Activated naive CD4-positive, alpha-beta T cell treated with anti-CD3 and anti-CD28 coated beads for 36 hours (primary cell): ENCODE results near the gene CSDE1. TPM values are rescaled to one million over a fixed set of nuclear protein-coding genes. Genes with fewer than 3 reads are reported as not detected.

Source experiments
- CTCF ChIA-PET: fragments of 350-600 bp; sonication (Branson Sonifier 250); formaldehyde crosslinking; loops from one replicate; lab custom pipeline; 2021; ENCODE audit warnings: antibody characterized with exemption; lab: Charles Lee
- DNase-seq: peaks from one replicate; pipeline ENCODE4 v3.0.0-alpha.2; 2020
- H3K27ac Mint-ChIP-seq: one replicate; pipeline ENCODE4 v1.8.0; 2021; ENCODE audit warnings: mild to moderate bottlenecking, mixed read lengths
- H3K27me3 Mint-ChIP-seq: one replicate; pipeline ENCODE4 v1.8.0; 2021; ENCODE audit warnings: low read depth, mixed read lengths
- H3K36me3 Mint-ChIP-seq: one replicate; pipeline ENCODE4 v1.8.0; 2021; ENCODE audit warnings: low read depth, mixed read lengths
- H3K4me1 Mint-ChIP-seq: one replicate; pipeline ENCODE4 v1.8.0; 2021; ENCODE audit warnings: low read depth, mixed read lengths
- H3K4me3 Mint-ChIP-seq: one replicate; pipeline ENCODE4 v1.8.0; 2021; ENCODE audit warnings: mild to moderate bottlenecking, moderate library complexity, mixed read lengths
- H3K9me3 Mint-ChIP-seq: one replicate; pipeline ENCODE4 v1.8.0; 2021; ENCODE audit warnings: mixed read lengths
- intact Hi-C: fragments of 100-400 bp; cut with micrococcal nuclease; formaldehyde crosslinking; loops from one replicate; pipeline ENCODE4 v1.15.1; 2023
- total RNA-seq, 2 experiments: library from RNA; stranded (reverse); gene quantifications; one replicate each; pipeline ENCODE4 v1.2.3, GENCODE V29; 2021

Gene CSDE1
- total RNA-seq, 2 experiments from 2014 or later, result 533 to 579 TPM

DNA sequence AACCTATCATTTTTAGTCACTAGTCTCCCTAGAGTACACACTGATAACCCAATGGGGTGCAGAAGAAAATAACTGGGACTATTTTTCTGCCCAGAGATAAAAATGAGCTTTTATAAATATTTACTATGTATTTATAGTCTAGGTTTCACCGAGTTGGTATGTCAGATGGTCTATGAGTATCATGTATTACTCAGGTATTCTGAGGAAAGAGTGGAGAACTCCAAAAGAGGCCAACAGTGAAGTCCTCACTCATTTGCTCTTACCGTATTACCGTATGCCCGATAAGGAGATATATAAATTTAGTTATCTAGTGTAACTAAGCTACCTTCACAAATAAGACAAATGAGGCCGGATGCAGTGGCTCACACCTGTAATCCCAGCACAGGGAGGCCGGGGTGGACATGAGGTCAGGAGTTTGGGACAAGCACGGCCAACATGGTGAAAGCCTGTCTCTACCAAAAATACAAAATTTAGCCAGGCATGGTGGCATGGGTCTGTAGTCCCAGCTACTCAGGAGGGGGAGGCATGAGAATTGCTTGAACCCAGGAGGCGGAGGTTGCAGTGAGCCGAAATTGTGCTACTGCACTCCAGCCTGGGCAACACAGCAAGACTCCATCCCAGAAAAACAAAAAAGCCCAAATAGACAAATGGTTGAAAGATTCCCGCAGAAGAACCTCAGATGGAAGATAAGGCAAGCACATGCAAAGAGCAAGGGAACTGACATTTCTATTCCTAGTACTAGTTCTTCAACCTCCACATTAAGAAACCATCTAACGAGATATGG lies 15.6 kb downstream of the CSDE1 start:
- Mint-ChIP-seq H3K27ac (no peak overlapping the region), H3K4me3 (no peak overlapping the region), H3K4me1 (peaks cover 53% of the 10 kb centered on the region), H3K36me3 (peaks cover 39% of the 10 kb centered on the region), H3K9me3 (no peaks in the 10 kb centered on the region), H3K27me3 (no peaks in the 10 kb centered on the region)
- intact Hi-C loops, result no loop called here
- CTCF ChIA-PET, result no interaction called here
- DNase-seq, result no peak

DNA sequence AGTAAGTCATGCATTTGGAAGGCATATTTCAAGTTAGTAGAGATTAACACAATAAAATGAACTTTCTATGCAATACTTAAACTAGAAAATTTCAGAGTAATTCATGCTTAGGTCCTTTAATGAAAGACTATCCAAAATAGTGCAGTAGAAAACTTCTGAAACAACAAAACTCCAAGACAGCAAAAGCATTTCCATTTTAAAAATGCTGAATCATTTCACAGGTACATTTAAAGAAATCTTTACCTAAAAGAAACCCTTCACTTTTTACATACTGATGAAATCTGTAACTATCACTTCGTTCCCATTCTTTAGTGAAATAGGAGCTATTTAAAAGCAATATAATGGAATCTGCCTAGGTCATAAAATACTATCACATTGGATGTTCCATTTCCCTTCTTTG lies 17.5 kb downstream of the CSDE1 start:
- Mint-ChIP-seq H3K27ac (peak overlapping the region; percentile 53), H3K27me3 (no peaks in the 10 kb centered on the region), H3K4me1 (peaks cover 34% of the 10 kb centered on the region), H3K36me3 (peaks cover 50% of the 10 kb centered on the region), H3K9me3 (no peaks in the 10 kb centered on the region), H3K4me3 (no peak overlapping the region)
- CTCF ChIA-PET, result no interaction called here
- intact Hi-C loops, result no loop called here
- no peak for DNase-seq

DNA sequence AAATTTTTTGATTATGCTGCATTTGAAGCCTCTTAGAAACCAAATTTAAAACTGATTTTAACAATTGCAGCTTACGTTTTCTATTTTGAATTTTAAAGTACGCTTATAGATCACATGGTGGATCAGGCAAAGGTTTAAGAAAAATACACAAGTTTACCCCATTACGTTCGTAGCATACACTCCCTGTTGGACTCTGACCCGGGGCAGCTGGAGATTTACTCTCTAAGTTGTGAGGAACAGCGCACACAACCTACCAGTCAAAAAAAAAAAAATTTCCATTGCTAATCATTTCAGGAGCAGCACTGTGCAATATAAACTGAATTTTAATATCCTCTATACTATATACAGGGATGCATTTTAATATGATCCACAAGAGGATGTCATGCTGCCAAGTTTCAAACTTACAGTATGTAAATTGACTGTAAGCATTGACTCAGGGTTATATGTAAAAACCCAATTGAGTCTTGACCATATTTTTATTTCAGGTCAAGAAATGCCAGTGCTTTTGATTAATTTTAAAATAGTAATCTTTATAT lies 20.4 kb downstream of the CSDE1 start:
- Mint-ChIP-seq H3K27me3 (no peaks in the 10 kb centered on the region), H3K36me3 (peaks cover 52% of the 10 kb centered on the region), H3K27ac (no peak overlapping the region), H3K9me3 (no peaks in the 10 kb centered on the region), H3K4me3 (no peak overlapping the region), H3K4me1 (peaks cover 15% of the 10 kb centered on the region)
- no peak for DNase-seq
- CTCF ChIA-PET, result interaction anchor here (0.9 kb wide), 1 partner anchor 14 kb away, joined by 3 read pairs; no protein-coding TSS in a partner anchor
- intact Hi-C loops, result no loop called here

DNA sequence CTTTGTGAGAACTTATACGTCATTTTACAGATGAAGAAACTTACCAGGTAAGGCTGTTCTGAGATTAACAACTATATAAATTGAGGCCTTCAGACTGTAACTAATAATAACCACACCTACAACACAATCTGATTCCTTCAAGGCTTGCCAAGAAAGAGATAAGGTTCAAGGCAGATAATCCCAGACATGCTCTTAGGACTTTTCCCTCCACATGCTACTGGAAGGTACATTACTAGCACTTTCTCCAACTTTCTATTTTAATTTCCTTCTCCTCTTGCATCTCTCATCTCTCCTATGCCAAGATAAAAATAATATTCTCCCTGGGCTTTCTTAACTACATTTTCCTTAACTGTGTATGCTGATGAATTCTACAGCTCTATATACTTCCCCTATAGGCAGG lies 22.3 kb downstream of the CSDE1 start:
- H3K27ac Mint-ChIP-seq, result no peak overlapping the region
- H3K4me3 Mint-ChIP-seq, result no peak overlapping the region
- H3K36me3 Mint-ChIP-seq, result peaks cover 57% of the 10 kb centered on the region
- no peaks in the 10 kb centered on the region for H3K27me3 Mint-ChIP-seq
- CTCF ChIA-PET, result no interaction called here
- DNase-seq, result no peak
- H3K4me1 Mint-ChIP-seq, result peaks cover 9% of the 10 kb centered on the region
- intact Hi-C loops, result no loop called here
- no peaks in the 10 kb centered on the region for H3K9me3 Mint-ChIP-seq

DNA sequence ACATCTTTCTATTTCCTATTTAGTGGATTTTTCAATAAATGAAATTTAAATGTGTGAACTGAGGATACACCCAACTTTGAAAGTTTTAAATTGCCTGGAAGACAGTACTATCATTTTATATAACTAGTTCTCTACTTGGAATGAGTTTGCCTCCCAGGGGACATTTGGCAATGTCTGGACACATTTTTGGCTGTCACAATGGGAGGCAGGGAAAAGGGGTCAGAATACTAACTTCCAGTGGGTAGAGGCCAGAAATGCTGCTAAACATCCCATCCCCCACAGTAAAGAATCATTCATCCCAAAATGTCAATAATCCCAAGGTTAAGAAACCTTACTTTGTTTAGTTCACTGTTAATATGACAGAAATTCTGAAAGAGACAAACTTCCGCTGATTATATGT lies 28.0 kb downstream of the CSDE1 start:
- H3K36me3 Mint-ChIP-seq, result peaks cover 57% of the 10 kb centered on the region
- H3K27ac Mint-ChIP-seq, result no peak overlapping the region
- H3K4me3 Mint-ChIP-seq, result no peak overlapping the region
- H3K9me3 Mint-ChIP-seq, result no peaks in the 10 kb centered on the region
- DNase-seq, result no peak
- intact Hi-C loops, result loop anchor here (2.0 kb wide), 1 partner anchor 17 kb away; no protein-coding TSS in a partner anchor
- H3K4me1 Mint-ChIP-seq, result peaks cover 8% of the 10 kb centered on the region
- no peaks in the 10 kb centered on the region for H3K27me3 Mint-ChIP-seq
- CTCF ChIA-PET, result no interaction called here

DNA sequence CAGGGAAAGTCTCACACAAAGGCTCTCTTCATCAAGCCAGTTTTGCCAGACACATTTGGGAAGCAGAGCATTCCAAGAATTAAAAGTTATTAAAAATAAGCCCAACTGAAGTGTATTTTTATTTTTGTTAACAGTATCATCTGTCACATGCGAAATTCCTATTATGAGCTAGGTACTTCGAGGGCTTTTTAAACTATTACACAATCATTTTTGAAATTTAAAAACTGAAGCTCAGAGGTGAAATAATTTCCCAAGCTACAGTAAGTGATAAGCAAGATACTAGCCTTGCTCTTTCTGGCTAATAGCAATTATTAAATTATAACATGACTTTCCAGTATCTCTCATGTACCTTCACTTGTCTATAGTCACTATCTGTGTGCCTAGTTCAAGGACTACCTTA lies 29.2 kb downstream of the CSDE1 start:
- H3K36me3 Mint-ChIP-seq, result peaks cover 53% of the 10 kb centered on the region
- DNase-seq, result no peak
- intact Hi-C loops, result no loop called here
- peak overlapping the region; percentile 44 for H3K27ac Mint-ChIP-seq
- no peak overlapping the region for H3K4me3 Mint-ChIP-seq
- peaks cover 9% of the 10 kb centered on the region for H3K4me1 Mint-ChIP-seq
- H3K9me3 Mint-ChIP-seq, result no peaks in the 10 kb centered on the region
- H3K27me3 Mint-ChIP-seq, result no peaks in the 10 kb centered on the region
- CTCF ChIA-PET, result interaction anchor here (0.7 kb wide), 2 partner anchors 104 to 446 kb away, joined by 3 read pairs; no protein-coding TSS in a partner anchor

DNA sequence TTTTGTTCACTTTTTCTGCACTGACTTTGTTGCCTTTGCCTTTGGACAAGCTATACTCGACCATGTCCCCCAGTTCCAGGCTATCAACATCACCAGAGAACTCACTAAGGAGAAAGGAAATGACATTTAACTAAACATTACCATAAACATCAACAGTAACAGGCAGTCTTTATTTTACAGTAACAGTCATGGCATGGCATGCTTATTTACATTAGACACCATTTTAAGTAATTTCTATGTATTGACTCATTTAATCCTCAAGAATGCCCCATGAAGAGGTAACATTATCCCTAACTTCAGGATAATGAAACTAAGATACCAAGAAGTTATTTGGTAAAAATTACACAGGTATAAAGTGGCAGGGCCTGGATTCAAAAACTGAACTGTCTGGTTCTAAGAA lies 32.6 kb downstream of the CSDE1 start:
- Mint-ChIP-seq H3K27ac (no peak overlapping the region), H3K4me3 (no peak overlapping the region), H3K4me1 (peaks cover 2% of the 10 kb centered on the region), H3K27me3 (no peaks in the 10 kb centered on the region), H3K36me3 (peaks cover 54% of the 10 kb centered on the region), H3K9me3 (no peaks in the 10 kb centered on the region)
- intact Hi-C loops, result no loop called here
- DNase-seq, result no peak
- CTCF ChIA-PET, result no interaction called here

DNA sequence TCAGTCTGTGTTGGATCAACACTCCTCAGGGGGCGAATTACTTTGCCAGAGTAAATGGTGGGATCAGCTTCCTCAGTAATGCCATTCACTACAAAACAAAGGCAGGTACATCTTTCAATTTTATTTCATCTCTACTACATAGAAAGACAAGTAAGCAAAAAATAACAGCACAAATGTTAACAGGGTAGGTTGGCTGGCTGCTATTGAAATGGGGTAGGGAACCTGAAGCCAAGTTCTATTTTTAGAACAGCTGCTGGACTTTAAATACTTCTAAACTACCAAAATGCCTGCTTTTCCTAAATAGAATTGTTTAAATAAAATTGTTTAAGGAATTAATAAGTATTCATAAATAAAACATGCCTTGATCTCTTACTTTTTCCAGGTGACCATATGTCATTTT lies 33.9 kb downstream of the CSDE1 start:
- Mint-ChIP-seq H3K27ac (peak overlapping the region; percentile 21), H3K4me3 (no peak overlapping the region), H3K27me3 (no peaks in the 10 kb centered on the region), H3K4me1 (peaks cover 14% of the 10 kb centered on the region), H3K9me3 (no peaks in the 10 kb centered on the region), H3K36me3 (peaks cover 56% of the 10 kb centered on the region)
- intact Hi-C loops, result loop anchor here (1.0 kb wide), 1 partner anchor 19 kb away; no protein-coding TSS in a partner anchor
- no peak for DNase-seq
- CTCF ChIA-PET, result no interaction called here

DNA sequence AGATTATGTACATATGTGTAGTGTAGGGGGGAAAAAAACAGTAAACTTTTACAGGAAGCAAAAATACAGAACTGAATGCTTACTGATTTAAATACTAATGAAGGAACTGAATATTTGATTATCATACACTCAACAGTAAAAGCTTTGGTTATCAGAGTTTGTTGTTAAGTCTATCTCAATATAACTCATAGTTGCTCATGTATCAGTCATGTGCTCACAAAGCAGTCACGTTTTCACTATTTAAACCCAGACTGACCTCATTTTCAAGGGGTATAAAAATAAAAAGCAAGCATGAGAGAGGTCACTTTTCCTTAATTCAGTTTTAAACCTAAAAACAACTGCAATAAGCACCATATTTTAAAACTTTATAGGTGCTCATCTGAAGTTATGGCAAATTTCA lies 34.3 kb downstream of the CSDE1 start:
- Mint-ChIP-seq H3K4me3 (no peak overlapping the region), H3K4me1 (peaks cover 16% of the 10 kb centered on the region), H3K9me3 (no peaks in the 10 kb centered on the region), H3K27me3 (no peaks in the 10 kb centered on the region), H3K36me3 (peaks cover 56% of the 10 kb centered on the region), H3K27ac (peak overlapping the region; percentile 21)
- CTCF ChIA-PET, result no interaction called here
- no peak for DNase-seq
- intact Hi-C loops, result no loop called here

DNA sequence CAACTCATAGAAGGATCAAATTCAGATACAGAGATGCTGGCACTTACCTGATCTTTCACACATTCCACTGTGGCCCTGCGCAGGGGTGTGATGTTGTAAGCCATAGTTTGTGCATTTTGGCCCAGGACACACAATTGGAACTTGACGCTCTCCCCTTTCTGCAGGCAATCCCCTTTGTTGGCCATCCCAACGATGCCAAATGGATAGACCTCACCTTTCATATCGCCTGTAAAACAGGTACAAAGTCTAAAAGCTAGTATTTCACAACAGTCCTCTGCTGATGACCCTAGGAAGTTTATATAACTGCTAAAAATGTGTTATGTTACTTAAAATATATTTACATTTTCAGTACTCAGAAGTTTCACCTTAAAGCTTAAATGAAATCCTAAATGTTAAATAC lies 37.3 kb downstream of the CSDE1 start:
- Mint-ChIP-seq H3K27ac (no peak overlapping the region), H3K4me1 (peaks cover 23% of the 10 kb centered on the region), H3K27me3 (no peaks in the 10 kb centered on the region), H3K4me3 (no peak overlapping the region), H3K36me3 (peaks cover 52% of the 10 kb centered on the region), H3K9me3 (no peaks in the 10 kb centered on the region)
- intact Hi-C loops, result no loop called here
- CTCF ChIA-PET, result interaction anchor here (1.1 to 1.3 kb wide), 2 partner anchors 11 to 98 kb away, joined by 3 to 4 read pairs; no protein-coding TSS in a partner anchor
- DNase-seq, result no peak

DNA sequence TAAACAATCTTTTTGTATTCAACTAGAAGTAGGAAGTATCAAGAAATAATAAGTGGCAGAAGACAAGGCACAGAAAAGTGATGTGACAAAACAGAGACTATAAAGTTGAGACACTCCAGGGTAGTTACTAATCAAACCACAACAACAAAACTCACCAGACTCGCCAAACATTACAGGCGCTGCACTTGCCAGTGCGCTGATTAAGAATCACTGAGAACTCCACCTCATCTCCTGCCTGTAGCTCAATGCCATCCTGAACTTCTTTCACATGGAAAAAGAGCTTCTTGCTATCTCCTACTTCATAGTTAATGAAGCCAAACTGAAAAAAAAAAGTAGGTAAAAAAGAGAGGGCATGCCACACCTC lies 38.4 kb downstream of the CSDE1 start:
- intact Hi-C loops, result no loop called here
- CTCF ChIA-PET, result no interaction called here

DNA sequence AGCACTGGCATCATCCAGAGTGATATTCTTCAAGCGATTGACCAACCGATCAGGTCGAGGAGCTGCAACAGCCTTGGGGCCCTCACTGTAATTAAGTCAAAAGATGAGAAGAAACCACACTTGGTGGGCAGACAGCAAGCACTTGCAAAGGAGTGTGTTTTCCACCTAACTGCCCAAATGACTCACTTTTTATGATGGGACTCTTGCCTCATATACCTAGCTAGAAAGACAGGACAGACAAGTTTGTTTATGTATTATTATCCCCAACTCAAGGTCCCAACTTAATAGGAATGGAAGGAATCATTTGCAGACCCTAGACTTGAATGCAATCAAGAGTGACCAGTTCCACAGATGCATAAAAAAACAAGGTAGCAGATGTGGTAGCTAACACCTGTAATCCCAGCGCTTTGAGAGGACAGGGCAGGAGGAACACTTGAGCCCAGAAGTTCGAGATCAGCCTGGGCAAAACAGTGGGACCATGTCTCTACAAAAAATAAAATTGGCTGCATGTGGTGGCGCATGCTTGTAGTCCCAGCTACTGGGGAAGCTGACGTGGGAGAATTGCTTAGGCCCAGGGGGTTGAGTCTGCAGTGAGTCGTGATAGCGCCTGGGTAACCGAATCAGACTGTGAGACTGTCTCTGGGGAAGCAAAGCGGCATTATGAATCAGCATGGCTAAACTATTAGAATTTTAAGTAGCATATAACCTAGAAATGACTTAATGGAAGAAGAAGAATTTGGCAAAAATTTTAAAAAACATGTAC lies 38.9 kb downstream of the CSDE1 start:
- Mint-ChIP-seq H3K9me3 (no peaks in the 10 kb centered on the region), H3K4me3 (no peak overlapping the region), H3K27ac (peak overlapping the region; percentile 64), H3K27me3 (no peaks in the 10 kb centered on the region), H3K4me1 (peaks cover 26% of the 10 kb centered on the region), H3K36me3 (peaks cover 41% of the 10 kb centered on the region)
- intact Hi-C loops, result no loop called here
- CTCF ChIA-PET, result no interaction called here
- peak; percentile 11 for DNase-seq

More for the DNA sequence above, 38.4 kb downstream of the CSDE1 start:
- H3K36me3 Mint-ChIP-seq, result peaks cover 45% of the 10 kb centered on the region
- H3K4me1 Mint-ChIP-seq, result peaks cover 23% of the 10 kb centered on the region
- no peak for DNase-seq
- H3K27me3 Mint-ChIP-seq, result no peaks in the 10 kb centered on the region
- H3K4me3 Mint-ChIP-seq, result no peak overlapping the region
- peak overlapping the region; percentile 64 for H3K27ac Mint-ChIP-seq
- H3K9me3 Mint-ChIP-seq, result no peaks in the 10 kb centered on the region
